ENCODE measurements around the gene CDK11B.

DNA sequence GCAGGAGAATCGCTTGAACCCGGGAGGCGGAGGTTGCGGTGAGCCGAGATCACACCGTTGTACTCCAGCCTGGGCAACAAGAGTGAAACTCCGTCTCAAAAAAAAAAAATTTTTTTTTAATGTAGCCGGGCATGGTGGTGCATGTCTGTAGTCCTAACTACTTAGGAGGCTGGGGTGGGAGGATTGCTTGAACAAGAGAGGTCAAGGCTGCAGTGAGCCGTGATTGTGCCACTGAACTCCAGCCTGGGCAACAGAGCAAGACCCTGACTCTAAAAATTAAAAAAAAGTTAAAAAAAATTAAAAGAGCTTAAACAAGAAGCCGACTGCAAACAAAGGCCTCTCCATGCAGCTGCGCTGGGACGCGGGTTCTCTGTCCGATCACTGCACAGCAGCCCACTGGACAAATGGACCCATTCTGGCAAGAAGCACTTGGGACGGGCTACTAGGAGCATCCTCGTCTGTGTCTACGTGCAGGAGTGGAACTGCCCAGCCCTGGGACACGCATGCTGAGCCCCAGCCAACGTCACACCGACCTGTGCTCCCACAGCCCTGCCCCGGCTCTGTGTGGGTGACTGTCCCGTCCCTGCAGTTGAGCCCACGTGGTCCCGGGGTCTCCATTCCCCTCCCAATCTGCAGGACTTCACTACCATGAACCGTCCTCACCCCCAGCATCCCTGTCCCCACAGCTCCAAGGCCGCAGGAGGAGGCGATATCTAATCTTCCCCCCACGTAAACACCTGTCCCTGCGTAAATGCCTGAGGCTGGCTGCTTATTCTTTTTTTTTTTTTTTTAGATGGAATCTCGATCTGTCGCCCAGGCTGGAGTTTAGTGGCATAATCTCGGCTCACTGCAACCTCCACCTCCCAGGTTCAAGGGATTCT lies 21.5 kb upstream of the CDK11B start:
- TF ChIP-seq, protein P1, sequence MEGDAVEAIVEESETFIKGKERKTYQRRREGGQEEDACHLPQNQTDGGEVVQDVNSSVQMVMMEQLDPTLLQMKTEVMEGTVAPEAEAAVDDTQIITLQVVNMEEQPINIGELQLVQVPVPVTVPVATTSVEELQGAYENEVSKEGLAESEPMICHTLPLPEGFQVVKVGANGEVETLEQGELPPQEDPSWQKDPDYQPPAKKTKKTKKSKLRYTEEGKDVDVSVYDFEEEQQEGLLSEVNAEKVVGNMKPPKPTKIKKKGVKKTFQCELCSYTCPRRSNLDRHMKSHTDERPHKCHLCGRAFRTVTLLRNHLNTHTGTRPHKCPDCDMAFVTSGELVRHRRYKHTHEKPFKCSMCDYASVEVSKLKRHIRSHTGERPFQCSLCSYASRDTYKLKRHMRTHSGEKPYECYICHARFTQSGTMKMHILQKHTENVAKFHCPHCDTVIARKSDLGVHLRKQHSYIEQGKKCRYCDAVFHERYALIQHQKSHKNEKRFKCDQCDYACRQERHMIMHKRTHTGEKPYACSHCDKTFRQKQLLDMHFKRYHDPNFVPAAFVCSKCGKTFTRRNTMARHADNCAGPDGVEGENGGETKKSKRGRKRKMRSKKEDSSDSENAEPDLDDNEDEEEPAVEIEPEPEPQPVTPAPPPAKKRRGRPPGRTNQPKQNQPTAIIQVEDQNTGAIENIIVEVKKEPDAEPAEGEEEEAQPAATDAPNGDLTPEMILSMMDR (IDR thresholded peaks at IDR 0.05; ENCODE audit: control extremely low read depth in 1 of 3, insufficient read depth in 1 of 3, low read depth in 1 of 3, low read length in 3 of 3), result no peak
- TF ChIP-seq CEBPB (IDR thresholded peaks at IDR 0.05; ENCODE audit: low read depth, low read length), result no peak
